GM21723 (cell line): ENCODE results near the gene STRN4.

Experiments
- ATAC-seq: cut with Tn5 transposase; IDR thresholded peaks from one replicate; pipeline ENCODE4 v1.9.1; 2021; ENCODE audit warnings: mild to moderate bottlenecking, moderate library complexity; ENCODE audit not compliant: unreplicated experiment

The STRN4 gene

GRCh38 chr19:46744005-46744691 lies 2.1 kb downstream of the STRN4 start:
- ATAC-seq: no peak

- ATAC-seq: no peak
Observed at GRCh38 chr19:46742926-46743480, 3.2 kb downstream of the STRN4 start.

GRCh38 chr19:46741447-46741846 lies 4.8 kb downstream of the STRN4 start:
- no peak for ATAC-seq

- no peak for ATAC-seq
Observed at GRCh38 chr19:46739290-46739771, 6.9 kb downstream of the STRN4 start.

GRCh38 chr19:46737761-46738171 lies 8.5 kb downstream of the STRN4 start:
- ATAC-seq: no peak

- no peak for ATAC-seq
Observed at GRCh38 chr19:46737298-46737654, 9.0 kb downstream of the STRN4 start.

- ATAC-seq: no peak
Observed at GRCh38 chr19:46736531-46737297, 9.5 kb downstream of the STRN4 start.

GRCh38 chr19:46733690-46734292 lies 12.5 kb downstream of the STRN4 start:
- no peak for ATAC-seq

GRCh38 chr19:46732966-46733689 lies 13.1 kb downstream of the STRN4 start:
- no peak for ATAC-seq

- no peak for ATAC-seq
Observed at GRCh38 chr19:46732172-46732938, 13.9 kb downstream of the STRN4 start.

GRCh38 chr19:46731584-46731983 lies 14.7 kb downstream of the STRN4 start:
- ATAC-seq: no peak

- no peak for ATAC-seq
Observed at GRCh38 chr19:46731007-46731501, 15.2 kb downstream of the STRN4 start.

- no peak for ATAC-seq
Observed at GRCh38 chr19:46730595-46730994, 15.7 kb downstream of the STRN4 start.

- ATAC-seq: no peak
Observed at GRCh38 chr19:46730187-46730586, 16.1 kb downstream of the STRN4 start.

GRCh38 chr19:46729696-46730095 lies 16.6 kb downstream of the STRN4 start:
- ATAC-seq: no peak

GRCh38 chr19:46728693-46729339 lies 17.4 kb downstream of the STRN4 start:
- no peak for ATAC-seq

- no peak for ATAC-seq
Observed at GRCh38 chr19:46728208-46728607, 18.0 kb downstream of the STRN4 start.

GRCh38 chr19:46727757-46728156 lies 18.5 kb downstream of the STRN4 start:
- ATAC-seq: no peak

- ATAC-seq: no peak
Observed at GRCh38 chr19:46726971-46727501, 19.2 kb downstream of the STRN4 start.
